GM12864 (cell line): ENCODE results near the gene ADGRG1.

ENCODE experiments used
- DNase-seq: peaks from one replicate; pipeline ENCODE4 v3.0.0-alpha.2; 2011; ENCODE audit warnings: low read depth
- H3K4me3 ChIP-seq: 2 replicates; pipeline ENCODE4 v1.5.1; 2011; ENCODE audit warnings: mild to moderate bottlenecking, low read depth, low read length, control low read depth
- CTCF ChIP-seq: IDR thresholded peaks from 2 replicates; pipeline ENCODE4 v1.5.1; 2011; ENCODE audit warnings: low read depth, mild to moderate bottlenecking, moderate library complexity, low read length, control low read depth, inconsistent platforms; ENCODE audit errors: missing control alignments

The ADGRG1 gene

GRCh38 chr16:57606147-57606846, 22.1 kb upstream of the ADGRG1 start:
- no peak for DNase-seq
- no peak overlapping the region for H3K4me3 ChIP-seq
- TF ChIP-seq CTCF: no peak

GRCh38 chr16:57606847-57607501, 21.5 kb upstream of the ADGRG1 start:
- TF ChIP-seq CTCF: no peak
- DNase-seq: no peak
- H3K4me3 ChIP-seq: no peak overlapping the region

- no peak for TF ChIP-seq CTCF
- no peak for DNase-seq
- H3K4me3 ChIP-seq: no peak overlapping the region
Measured at GRCh38 chr16:57607676-57608461, 20.6 kb upstream of the ADGRG1 start.

- DNase-seq: no peak
- H3K4me3 ChIP-seq: no peak overlapping the region
- TF ChIP-seq CTCF: no peak
Measured at GRCh38 chr16:57608462-57609113, 19.8 kb upstream of the ADGRG1 start.

- TF ChIP-seq CTCF: peak; percentile 50
- H3K4me3 ChIP-seq: peak overlapping the region; percentile 24
- peak; percentile 90 for DNase-seq
Measured at GRCh38 chr16:57609541-57610401, 18.7 kb upstream of the ADGRG1 start.

GRCh38 chr16:57610611-57611010, 17.8 kb upstream of the ADGRG1 start:
- no peak for TF ChIP-seq CTCF
- peak overlapping the region; percentile 25; the same call in 1 of the 2 replicates for H3K4me3 ChIP-seq
- DNase-seq: no peak
